ENCODE measurements around the gene MACROD2. TPM values are rescaled to one million over a fixed set of nuclear protein-coding genes. Genes with fewer than 3 reads are reported as not detected.

MACROD2 gene
- total RNA-seq, 1 experiment from 2014 or later: 3.4 TPM

DNA sequence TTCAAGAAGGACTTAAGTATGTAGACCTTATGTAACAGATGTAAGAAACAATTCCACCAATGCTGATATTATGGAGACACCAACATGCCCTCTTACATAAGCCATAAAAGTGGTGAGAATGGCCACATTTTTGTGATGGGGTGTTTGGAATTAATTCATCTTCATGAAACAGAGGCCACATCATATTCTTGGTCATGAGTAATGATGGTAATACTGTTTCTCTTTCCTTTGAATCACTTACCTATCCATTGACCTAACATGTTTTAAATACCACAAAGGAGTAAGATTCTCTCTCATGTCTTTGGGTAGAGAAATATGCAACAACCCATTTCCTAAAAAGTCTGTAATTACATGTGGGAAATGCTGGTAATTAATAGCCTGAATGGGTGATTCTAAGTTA lies 887.5 kb downstream of the MACROD2 start:
- in situ Hi-C loops (cut with HindIII; ENCODE audit: low pct_unique_long_range_greater_than_20kb, low sequenced_read_pairs): no loop called here
- no peak for DNase-seq (ENCODE audit: low read depth)

DNA sequence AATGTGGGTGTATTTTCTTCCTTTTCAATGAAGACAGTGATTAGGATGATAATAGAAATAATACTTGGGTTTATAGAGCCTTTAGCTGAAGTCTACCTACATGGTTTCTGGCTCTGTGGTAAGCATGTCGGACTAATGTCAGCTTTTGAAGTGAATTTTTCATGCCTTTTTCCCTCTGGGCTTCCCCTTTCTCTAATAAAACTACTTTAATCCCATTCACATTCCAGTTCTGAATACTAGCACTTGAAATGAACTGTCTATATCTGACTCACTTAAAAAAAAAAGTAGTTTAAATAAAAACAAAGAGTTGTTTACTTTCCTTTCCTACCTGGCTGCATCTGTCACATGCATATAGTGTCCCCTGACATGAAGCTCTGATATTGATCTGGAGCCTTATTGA lies 888.0 kb downstream of the MACROD2 start:
- DNase-seq (ENCODE audit: low read depth): no peak
- in situ Hi-C loops (cut with HindIII; ENCODE audit: low pct_unique_long_range_greater_than_20kb, low sequenced_read_pairs): no loop called here

DNA sequence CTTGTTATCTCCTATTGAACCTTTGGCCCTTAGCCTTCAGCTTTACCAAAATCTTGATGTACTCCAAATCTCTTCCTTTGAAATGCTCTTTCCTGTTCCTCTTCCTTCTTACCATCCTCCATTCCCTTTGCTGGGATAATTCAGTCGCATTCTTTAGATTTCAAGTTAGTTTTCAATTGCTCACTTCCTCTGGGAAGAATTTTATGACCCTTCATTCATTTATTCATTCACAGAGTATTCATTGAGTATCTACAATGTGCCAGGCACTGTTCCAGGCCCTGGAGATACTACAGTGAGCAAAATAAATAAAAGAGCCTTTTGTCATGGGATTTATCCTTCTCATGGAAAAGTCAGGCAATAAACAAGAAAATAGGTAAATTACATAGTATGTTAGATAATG lies 890.3 kb downstream of the MACROD2 start:
- in situ Hi-C loops (cut with HindIII; ENCODE audit: low pct_unique_long_range_greater_than_20kb, low sequenced_read_pairs): no loop called here
- DNase-seq (ENCODE audit: low read depth): no peak

DNA sequence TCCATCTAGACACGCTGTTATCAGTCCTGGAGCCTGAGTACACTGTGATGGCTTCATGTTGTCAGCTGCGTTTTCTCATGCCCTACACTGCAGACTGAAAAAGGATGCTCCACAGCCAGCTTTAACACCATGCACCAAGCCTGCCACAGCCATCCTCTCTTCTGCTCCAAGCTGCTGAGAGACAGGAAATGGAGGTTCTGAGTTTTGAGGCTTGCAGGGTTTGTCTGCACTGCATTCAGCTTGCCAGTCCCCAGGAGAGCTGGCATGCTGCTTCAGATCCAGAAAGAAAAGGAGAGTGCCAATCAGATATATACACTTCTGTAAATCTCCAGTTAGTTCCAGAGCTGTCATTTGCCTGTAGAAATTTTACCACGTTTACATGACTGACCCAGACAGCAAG lies 892.8 kb downstream of the MACROD2 start:
- DNase-seq (ENCODE audit: low read depth): no peak
- in situ Hi-C loops (cut with HindIII; ENCODE audit: low pct_unique_long_range_greater_than_20kb, low sequenced_read_pairs): no loop called here

DNA sequence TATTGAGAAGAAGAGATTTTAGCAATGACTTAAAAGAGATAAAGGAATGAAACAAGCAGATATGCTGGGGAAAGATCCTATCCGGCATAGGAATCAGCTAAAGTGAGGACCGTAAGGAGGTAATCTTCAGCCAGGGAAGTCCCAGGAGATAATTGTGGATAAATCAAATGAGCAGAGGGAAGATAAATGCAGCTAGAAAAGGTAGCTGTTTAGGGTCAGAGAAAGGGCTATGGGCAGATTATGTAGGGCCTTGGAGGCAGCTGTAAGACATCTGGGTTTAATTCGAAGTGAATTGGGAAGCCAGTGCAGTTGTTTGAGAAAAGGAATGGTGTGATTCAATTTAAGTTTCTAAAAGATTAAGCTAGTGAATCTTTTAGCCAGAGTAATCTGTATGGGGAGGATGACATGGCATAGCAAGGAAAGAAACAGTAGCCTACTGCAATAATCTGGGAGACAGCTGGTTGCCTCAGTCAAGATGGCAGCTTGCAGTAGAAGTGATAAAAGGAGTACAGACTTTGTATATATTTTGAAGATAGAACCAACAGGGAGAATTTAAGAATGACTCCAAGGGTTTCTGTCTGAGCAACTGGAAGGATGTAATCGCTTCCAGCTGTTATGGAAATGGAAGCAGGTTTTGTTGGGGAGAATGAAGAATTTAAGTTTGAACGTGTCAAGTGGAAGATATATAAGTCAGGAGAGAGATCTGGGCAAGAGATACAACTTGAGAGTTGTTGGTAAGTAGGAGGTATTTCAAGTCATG lies 894.4 kb downstream of the MACROD2 start:
- DNase-seq (ENCODE audit: low read depth): no peak
- in situ Hi-C loops (cut with HindIII; ENCODE audit: low pct_unique_long_range_greater_than_20kb, low sequenced_read_pairs): no loop called here

DNA sequence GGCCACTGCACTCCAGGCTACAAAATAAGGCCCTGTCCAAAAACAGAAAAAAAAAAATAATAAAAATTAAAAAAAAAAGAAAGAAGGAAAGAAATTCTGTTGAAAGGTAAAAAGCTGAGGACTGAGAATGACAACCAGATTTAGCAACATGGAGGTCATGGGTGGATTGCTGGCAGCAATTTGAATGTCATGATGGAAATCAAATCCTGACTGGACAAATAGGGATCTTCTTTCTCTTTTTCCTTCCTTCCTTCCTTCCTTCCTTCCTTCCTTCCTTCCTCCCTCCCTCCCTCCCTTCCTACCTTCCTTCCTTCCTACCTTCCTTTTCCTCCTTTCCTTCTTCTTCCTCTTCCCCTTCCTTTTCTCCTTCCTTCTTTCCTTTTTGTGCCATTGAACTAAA lies 895.4 kb downstream of the MACROD2 start:
- in situ Hi-C loops (cut with HindIII; ENCODE audit: low pct_unique_long_range_greater_than_20kb, low sequenced_read_pairs): no loop called here
- DNase-seq (ENCODE audit: low read depth): no peak

DNA sequence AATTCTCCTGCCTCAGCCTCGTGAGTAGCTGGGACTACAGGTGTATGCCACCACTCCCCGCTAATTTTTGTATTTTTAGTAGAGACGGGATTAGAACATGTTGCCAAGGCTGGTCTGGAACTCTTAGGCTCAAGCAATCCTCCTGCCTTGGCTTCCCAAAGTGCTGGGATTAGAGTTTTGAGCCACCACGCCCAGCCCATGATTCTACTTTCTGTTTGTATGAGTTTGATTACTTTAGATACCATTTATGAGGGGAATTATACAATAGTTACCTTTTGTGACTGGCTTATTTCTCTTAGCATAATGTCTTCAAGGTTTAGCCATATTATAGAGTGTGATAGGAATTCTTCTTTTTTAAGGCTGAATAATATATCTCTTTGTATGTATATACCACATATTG lies 897.5 kb downstream of the MACROD2 start:
- in situ Hi-C loops (cut with HindIII; ENCODE audit: low pct_unique_long_range_greater_than_20kb, low sequenced_read_pairs): no loop called here
- DNase-seq (ENCODE audit: low read depth): no peak

DNA sequence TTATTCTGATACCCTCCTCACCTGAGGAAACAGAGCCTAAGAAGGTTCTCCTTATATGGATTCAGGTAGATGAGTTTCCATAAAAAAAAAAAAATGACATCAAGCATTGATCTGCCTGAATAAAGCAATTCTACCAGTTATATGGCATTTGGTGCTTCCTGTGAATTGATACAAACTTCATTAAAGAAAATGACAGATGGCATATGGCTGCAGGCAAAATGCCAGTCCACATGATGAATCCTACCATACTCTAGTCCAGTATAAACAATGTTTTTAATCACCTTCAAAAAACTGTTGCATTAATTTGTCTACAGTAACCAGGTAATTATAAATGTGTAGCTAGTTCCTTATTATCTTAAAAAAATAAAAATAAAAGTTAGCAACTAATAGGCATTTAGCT lies 901.3 kb downstream of the MACROD2 start:
- DNase-seq (ENCODE audit: low read depth): no peak
- in situ Hi-C loops (cut with HindIII; ENCODE audit: low pct_unique_long_range_greater_than_20kb, low sequenced_read_pairs): no loop called here

DNA sequence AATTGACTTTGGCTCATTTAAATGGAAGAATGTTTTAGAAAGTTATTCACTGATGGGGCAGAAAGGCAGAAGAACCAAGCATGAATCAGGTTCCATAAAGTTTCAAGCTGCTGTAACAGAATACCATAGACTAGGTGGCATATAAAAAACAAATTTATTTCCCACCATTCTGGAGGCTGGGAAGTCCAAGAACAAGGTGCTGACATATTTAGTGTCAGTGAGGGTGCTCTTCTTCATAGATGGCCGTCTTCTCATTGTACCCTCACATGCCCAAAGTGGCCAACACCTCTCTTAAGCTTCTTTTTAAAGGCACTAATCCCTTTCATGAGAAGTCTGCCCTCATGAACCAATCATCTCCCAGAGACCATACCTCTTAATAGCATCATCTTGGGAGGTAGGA lies 902.3 kb downstream of the MACROD2 start:
- no peak for DNase-seq (ENCODE audit: low read depth)
- in situ Hi-C loops (cut with HindIII; ENCODE audit: low pct_unique_long_range_greater_than_20kb, low sequenced_read_pairs): no loop called here

DNA sequence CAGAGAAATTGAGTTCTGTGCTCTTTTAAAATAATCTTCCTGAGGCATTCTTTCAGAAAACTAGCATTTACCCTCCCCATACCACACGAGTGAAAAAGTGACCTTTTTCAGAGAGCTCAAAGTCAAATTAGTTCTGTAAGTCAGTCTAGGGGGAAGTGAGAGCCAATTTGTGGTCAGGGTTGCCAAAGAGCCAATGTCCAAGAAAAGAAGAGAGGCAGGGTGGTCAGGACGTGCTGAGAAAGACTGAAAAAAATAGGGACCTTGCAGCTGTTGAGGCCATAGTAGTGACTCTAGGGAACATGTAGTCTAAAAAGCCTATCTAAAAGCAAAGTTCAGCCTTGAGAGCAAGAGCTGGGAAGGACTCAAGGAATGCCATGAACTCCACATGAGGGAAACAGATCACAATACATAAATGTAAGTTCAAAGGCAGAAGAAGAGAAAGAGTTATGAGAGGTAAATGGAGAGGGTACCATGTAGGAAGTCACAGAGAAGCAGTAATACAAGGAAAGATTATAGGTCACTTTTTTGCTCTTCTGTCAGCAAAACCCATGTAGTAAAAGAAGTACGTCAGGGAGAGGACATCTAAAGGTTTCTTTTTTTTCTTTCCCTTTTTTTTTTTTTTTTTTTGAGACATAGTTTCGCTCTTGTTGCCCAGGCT lies 907.2 kb downstream of the MACROD2 start:
- no peak for DNase-seq (ENCODE audit: low read depth)
- in situ Hi-C loops (cut with HindIII; ENCODE audit: low pct_unique_long_range_greater_than_20kb, low sequenced_read_pairs): no loop called here

DNA sequence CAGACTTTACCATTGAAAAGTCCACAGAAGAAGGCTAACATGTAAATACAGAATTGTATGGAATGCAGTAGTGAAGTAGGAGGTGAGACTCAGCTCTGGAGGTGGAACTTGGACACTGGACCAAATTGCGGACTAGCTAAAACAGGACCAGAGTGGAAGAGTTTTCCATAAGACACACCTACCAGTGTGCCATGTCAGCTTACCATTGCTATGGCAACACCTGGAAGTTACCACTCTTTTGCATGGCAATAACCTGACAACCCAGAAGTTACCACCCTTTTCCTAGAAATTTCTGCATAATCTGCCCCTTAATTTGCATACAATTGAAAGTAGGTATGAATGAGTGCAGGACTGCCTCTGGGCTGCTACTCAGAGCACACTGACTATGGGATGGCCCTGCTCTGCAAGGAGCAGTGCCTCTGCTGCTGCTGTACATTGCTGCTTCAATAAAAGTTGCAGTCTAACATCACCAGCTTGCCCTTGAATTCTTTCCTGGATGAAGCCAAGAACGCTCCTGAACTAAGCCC lies 911.7 kb downstream of the MACROD2 start:
- no peak for DNase-seq (ENCODE audit: low read depth)
- in situ Hi-C loops (cut with HindIII; ENCODE audit: low pct_unique_long_range_greater_than_20kb, low sequenced_read_pairs): no loop called here

DNA sequence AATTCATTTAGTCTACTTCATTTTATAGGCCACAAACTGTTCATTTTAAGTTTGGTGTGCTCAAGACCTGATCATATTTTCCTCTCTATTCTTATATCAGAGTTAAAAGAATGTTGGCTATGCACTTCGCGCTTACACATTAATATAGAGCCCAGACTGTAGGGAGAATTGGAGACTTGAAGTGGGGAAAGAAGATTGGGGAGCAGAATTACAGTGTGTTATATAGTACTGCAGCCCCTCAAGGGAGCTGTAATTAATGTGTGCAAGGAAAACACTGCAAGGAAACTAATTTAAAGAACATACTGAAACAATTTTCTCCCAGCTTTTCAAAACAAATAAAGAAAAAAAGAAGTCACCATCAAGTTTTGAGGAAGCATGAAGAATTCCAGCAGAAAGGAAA lies 914.8 kb downstream of the MACROD2 start:
- in situ Hi-C loops (cut with HindIII; ENCODE audit: low pct_unique_long_range_greater_than_20kb, low sequenced_read_pairs): no loop called here
- no peak for DNase-seq (ENCODE audit: low read depth)

DNA sequence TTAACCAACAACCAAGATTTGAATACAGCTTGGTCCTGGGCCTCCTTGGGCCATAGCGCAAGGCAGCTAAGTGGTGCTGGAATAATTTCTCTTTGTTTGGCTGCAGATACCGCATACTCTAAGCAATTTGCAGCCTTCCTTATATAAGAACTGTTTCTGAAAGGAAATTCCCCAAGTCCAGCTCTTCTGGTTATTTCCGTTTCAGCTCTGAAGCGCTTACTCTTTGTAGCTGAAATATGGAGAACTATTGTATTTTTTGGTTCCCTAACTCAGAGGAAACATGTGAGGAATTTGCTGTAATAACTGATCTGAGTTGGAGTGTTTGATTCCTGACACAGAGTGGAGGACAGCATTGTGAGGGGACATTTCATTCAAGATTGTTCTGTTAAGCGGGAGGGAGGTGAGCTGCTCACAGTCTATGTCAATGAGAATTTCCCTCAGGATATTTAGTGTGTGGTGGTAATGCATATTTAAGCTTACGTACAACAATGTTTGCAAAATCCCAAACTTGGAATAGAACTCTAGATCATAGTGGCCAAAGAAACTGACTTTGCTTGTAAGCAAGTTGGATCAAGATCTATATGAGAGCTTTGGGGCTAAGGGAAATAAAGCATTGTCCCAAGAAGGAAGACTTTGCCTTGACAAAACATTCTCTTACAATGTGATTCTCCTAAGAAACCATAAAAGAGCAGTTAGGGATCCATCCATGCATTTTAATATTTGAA lies 918.7 kb downstream of the MACROD2 start:
- in situ Hi-C loops (cut with HindIII; ENCODE audit: low pct_unique_long_range_greater_than_20kb, low sequenced_read_pairs): no loop called here
- no peak for DNase-seq (ENCODE audit: low read depth)

DNA sequence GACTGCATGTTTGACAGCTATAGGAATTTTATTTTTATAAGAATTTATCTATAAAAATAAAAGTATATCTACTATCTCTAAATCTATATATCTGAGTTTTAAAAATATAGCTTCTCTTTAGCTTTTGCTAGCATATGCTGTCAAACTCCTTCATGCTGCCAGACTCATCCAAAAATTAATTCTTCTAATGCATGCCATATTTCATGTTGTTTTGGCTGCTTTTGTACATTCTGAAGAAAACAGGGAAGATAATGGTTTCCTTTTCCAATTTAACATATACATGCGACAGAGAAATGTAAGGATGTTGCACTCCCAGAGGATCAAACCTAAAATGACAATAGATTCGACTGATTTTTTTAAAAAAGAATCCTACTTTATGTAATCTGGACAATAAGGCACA lies 919.3 kb downstream of the MACROD2 start:
- in situ Hi-C loops (cut with HindIII; ENCODE audit: low pct_unique_long_range_greater_than_20kb, low sequenced_read_pairs): no loop called here

DNA sequence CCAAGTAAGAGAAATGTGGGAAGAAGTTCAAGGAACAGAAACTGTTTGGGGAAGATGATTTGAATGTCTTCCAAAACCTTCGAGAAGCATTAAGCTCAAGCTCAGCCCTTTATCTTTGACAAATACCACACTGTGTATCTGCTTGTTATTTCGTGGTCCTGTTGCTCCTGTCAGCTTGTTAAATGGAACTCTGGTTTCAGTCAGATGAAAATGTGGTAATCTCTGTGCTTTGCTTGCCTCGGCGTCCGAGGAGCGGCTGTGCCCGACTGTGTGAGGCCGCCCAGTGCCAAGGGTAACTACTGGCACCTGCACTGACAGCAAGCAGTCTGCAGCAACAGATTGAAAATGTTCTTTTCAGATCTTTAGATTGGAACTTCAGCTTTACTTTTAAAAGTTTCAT lies 920.0 kb downstream of the MACROD2 start:
- DNase-seq (ENCODE audit: low read depth): no peak
- in situ Hi-C loops (cut with HindIII; ENCODE audit: low pct_unique_long_range_greater_than_20kb, low sequenced_read_pairs): no loop called here

More for the DNA sequence above, 919.3 kb downstream of the MACROD2 start:
- DNase-seq (ENCODE audit: low read depth): no peak

DNA sequence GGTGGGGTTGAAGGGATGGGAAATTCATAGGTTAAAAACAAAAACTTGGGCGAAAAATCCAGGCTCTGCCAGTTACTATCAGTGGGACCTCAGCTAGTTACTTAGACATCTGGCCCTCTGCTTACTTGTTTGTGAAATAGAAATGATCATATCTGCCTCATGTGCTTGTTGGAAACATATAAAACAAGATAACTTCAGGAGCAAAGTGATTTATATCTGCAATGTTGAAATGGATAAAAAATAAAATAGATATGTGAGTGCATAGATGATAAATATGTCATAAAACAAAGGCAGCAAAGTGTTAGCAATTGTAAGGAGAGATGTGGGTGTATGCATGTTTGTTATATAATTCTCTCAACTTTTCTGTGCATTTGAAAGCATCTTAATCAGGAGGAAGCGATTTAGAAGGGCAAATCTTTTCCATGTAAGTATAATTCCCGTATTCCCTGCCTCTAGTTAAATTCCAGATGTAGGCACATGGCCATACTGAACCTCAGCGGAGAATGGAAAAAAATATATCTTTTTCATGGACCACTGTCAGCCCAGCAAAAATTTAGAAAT lies 921.1 kb downstream of the MACROD2 start:
- in situ Hi-C loops (cut with HindIII; ENCODE audit: low pct_unique_long_range_greater_than_20kb, low sequenced_read_pairs): no loop called here
- DNase-seq (ENCODE audit: low read depth): no peak

DNA sequence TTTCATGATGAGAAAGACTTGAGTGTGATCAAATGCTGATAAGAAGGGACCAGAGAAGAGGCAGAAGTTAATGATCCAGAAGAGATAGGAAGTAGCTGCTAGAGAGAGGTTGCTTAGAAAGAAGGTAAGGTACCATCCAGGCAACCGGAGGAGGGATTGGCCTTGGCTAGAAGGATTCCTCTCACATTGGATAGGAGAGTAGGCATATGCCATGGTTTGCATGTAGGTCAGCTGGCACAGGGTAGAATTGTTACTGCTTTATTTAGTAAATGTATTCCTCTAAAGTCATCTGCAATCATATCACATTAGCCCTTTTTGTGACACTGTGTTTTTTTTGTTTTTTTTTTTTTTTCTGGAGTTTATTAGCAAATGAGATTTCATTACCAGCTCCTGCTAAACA lies 923.0 kb downstream of the MACROD2 start:
- in situ Hi-C loops (cut with HindIII; ENCODE audit: low pct_unique_long_range_greater_than_20kb, low sequenced_read_pairs): no loop called here

DNA sequence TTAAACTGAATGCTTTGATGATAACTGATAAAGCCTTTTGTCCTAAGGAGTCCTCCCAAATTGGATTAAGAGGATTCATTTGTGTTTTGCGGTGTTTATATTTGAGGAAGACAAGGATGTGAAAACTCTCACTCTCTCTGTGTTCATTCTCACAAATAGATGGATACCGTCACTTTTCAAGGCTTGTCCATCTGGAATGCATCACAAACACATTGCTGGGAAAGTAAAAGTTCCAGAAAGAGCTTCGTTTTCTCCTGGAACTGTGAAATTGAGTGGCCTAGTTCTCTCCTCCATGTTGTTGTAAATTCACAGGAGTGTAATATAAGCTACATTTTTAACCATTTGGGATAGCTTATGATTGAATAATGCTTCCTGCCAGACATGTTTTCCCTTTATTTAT lies 923.7 kb downstream of the MACROD2 start:
- no peak for DNase-seq (ENCODE audit: low read depth)
- in situ Hi-C loops (cut with HindIII; ENCODE audit: low pct_unique_long_range_greater_than_20kb, low sequenced_read_pairs): no loop called here

More for the DNA sequence above, 923.0 kb downstream of the MACROD2 start:
- no peak for DNase-seq (ENCODE audit: low read depth)
